SK-N-SH treated with all-trans-retinoic acid at 6 μM for 48 hours (cell line): ENCODE data around the gene GOLGA6L24.
"Not testable (repeated sequence)": the region's sequence is repeated elsewhere in the genome, so short reads cannot be mapped to it uniquely, and the experiment has no call there.

ENCODE experiments used
- PATZ1 ChIP-seq: fragments of 250-450 bp; sonication (Bioruptor Pico); IDR thresholded peaks from 2 replicates; pipeline ENCODE4 v1.8.0; 2020; ENCODE audit warnings: mild to moderate bottlenecking, moderate library complexity, borderline replicate concordance
- POU6F1 ChIP-seq: fragments of 250-450 bp; sonication (Bioruptor Pico); IDR thresholded peaks from 2 replicates; pipeline ENCODE4 v1.8.0; 2021; ENCODE audit warnings: low read depth, mild to moderate bottlenecking, moderate library complexity, borderline replicate concordance
- ZNF70 ChIP-seq: fragments of 450-650 bp; formaldehyde crosslinking; IDR thresholded peaks from 2 replicates; pipeline ENCODE4 v1.5.0; 2020; ENCODE audit warnings: mild to moderate bottlenecking, moderate library complexity
- ZNF8 ChIP-seq: fragments of 450-650 bp; formaldehyde crosslinking; IDR thresholded peaks from 2 replicates; pipeline ENCODE4 v1.5.0; 2020; ENCODE audit warnings: mild to moderate bottlenecking, moderate library complexity

GRCh38 chr15:28321358-28322078, 36.4 kb downstream of the GOLGA6L24 start:
- not testable (repeated sequence) for TF ChIP-seq ZNF8, POU6F1, ZNF70, PATZ1 (CRISPR knock-in tag)
